ENCODE results near the gene MBD5. TPM values are rescaled to one million over a fixed set of nuclear protein-coding genes. Genes with fewer than 3 reads are reported as not detected.

Gene MBD5
- total RNA-seq, 1 donor from 2014 or later = 43.1 TPM

DNA sequence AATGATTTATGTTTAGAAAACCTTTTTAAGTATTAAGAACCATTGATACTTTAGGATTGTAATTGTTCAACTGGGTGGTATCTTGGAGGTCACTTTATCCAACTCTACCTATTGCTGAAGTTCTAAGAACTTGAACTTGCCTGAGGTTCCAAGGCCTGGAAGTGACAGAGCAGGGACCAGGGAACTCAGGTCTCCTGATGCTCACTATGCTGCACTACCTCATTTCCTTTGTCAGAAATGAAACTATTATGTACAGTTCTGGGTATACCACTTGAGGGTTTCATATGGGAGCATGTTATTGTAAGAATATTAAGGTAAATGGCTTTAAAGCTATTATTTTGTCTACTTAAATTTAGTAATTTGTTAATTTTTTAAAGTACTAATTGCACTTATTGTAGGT, 3.0 kb downstream of the MBD5 start:
- DNase-seq = no peak

DNA sequence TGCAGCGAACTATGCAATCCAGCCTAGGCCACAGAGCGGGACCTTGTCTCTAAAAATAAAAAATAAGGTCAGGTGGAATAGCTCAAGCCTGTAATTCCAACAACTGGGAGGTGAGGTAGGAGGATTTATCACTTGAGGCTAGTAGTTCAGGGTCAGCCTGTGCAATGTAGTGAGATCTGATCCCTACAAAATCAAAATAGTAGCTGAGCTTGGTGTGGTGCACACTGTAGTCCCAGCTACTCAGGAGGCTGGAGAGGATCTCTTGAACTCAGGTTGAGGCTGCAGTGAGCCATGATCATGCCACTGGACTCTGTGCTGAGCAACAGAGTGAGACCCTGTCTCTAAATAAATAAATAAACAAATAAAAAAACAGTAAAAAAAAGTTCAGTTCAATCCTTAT, 5.7 kb downstream of the MBD5 start:
- no peak for DNase-seq

DNA sequence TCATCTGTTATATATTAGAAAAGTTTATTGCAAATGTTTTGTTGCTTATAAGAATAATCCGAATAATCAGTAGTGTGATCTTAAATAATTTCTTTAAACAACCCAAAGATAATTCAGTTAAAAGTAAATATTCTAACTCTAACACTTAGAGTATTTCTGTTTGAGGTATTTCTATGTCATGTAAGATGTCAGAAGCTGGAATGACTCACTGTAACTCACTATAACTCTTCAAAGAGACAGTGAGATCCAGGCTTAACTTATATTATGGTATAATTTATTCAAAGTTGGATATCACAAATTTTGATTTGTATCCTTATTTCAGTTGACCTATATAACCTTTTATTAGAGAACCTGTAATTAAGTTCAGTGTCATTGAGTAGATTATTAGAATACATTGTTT, 6.9 kb downstream of the MBD5 start:
- DNase-seq = no peak

DNA sequence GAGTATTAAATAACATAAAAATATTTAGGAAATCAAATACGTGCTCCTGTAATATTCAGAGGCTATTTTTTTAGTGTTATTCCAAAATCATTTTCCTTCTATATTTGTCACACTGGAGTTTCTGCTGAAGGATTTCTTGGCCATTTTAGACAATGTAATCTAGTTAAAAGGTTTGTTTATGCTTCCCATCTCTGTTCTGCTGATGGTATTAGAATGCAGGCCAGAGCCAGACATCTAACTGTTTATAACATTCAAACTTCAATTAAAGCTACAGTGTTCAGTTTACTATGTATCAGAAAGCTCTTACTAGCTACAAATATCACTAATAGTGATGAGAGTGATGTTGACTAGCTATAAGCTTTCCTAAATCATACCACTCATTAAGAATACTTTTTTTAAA, 7.9 kb downstream of the MBD5 start:
- DNase-seq = no peak

DNA sequence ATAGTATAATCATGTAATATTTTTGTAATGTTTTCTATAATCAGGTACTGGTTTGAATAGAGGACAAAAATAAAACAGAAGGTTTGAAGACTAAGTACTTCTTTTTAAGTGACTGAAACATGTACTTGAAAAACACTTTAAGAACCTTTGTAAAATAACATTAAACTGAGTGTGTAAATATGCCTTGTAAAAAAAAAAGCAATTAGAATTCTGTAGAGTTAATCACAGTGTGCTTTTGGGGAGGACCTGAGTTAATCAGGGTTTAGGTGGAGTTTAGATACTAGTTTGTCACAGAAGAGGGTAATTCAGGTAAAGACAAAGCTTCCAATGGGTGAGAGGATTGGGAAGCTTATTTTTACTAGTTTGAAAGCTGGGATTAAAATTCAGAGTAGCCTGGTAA, 10.3 kb downstream of the MBD5 start:
- DNase-seq = no peak

DNA sequence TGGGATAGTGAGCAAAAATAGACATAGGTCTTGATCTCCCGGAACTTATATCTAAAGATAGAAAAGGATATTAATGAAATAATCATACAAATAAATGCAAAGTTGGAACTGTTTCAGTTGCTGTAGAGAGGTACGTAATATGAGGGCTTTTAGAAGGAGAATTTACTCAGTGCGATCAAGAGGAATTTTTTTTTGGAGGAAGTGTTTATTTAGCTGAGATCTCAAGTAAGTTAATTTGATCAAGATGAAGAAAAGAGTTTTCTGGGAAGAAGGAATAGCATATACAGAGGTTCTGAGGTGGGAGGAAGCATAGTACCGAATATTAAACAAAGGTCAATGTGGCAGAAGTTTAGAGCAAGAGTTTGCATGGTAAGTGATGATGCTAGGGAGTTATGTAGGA, 11.3 kb downstream of the MBD5 start:
- DNase-seq = no peak

DNA sequence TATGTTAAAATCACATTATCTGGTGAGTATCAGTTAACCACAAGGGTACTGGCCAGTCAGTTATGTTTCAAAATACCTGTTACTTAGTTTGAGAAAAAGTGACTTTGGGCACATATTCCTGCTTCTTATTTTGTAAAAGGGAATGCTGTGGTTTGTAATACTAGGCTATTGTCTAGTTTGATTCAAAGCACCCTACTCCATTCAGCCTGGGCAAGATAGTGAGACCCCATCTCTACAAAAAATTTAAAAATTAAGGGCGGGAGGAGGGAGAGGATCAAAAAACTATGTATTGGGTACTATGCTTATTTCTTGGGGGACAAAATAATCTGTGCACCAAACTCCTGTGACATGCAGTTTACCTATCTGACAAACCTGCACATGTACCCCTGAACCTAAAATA, 18.9 kb downstream of the MBD5 start:
- DNase-seq = no peak

DNA sequence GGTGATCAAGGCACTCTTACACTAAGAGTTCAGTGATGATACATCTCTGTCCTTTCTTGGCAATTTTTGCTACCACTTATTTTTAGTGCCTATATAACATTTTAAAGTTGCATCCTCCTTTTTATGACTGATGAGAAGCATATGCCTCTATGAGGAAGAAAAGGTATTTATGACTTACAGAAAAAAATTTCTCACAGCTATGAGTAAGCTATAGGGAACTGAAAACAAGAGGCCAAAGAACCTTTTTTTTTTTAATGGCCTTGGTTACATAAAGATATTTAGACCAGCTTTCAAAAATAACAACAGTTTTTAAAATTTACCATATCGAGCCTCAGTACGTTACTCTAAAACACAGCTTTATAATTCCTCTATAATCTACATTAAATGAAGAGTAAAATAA, 21.3 kb downstream of the MBD5 start:
- DNase-seq = no peak

DNA sequence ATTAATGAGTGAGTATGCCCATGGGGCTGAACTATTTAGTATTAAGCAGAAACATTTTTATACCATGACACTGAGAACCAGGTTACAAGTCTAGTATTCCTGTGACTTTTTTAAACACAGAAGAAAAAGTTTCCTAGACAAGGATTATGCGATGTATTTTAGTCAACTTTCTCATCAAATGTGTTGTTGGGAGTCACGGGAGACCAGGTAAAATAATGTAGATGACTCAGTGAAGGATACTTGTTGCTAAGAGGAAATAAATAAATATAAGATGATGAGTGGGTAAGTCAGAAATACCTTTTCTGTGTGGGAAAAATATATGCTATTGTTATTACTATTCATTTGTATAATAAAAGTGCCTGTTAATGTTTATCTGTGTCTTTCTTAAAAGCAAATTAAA, 23.4 kb downstream of the MBD5 start:
- no peak for DNase-seq

DNA sequence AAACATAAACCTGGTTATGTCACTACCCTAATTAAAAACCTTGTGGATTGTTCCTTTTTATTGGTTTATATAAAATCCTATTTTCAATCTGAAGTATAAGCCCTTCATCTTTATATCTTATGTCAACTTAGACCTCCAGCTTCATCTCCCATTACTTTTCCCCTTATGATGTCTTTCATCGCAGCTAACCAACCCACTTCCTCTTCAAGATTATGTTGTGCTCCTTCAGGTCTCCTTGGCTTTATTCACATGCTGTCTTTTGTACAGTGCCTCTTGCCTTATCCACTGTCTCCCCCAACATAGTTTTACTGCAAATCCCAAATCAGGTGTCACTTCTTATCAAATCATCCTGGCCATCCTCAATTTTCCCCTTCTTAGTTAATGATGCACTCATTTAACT, 25.9 kb downstream of the MBD5 start:
- no peak for DNase-seq

DNA sequence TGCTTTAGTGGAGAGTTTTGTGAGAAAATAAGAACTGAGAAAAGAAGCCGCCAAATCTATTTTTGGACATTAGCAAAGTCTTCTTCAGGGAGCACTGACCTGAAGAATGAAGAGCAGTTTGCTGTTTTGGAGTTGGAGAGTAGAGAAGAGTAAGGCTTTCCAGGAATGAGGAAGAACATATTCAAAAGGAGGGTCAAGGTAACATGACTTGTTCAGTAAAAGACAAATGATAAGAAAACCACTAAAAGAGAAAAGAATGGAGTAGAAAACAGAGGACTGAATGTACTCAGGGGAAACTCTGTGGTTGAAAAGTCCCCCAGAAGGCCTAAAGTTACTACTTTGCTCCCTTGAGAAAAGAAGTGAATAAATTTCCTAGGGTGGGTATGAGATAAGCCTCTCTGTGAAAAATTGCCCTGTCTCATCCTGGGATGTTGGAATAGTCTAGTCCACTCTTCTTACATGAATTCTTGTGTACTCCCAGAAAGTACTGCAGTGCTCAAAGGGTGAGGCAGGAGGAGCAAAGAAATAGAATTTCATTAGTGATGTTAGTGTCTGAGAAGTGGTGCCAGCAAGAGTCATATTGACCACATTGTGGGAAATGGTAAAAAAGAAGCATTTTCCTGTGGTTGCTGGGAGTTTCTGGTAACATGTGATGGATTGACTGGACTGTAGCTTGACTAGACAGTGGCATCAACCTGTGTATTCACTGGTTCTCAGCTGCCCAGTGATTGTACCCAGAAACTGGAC, 27.8 kb downstream of the MBD5 start:
- no peak for DNase-seq

DNA sequence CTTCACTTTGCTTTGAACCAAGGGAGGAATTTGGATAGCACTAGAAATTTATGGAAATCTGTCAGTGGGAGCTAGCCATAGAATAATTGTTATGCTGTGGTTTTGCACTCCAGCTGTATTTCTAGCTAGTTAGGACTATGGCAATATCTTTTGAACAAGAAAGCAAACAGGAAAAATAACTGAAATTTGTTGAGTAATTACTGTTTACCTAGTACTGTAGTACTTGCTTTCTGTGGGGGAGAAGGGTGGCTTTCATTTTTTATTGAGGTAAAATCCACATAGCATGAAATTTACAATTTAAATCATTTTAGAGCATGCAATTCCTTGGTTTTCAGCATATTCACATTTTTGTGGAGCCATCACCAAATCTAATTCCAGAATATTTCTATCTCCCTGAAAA, 28.4 kb downstream of the MBD5 start:
- DNase-seq = no peak

DNA sequence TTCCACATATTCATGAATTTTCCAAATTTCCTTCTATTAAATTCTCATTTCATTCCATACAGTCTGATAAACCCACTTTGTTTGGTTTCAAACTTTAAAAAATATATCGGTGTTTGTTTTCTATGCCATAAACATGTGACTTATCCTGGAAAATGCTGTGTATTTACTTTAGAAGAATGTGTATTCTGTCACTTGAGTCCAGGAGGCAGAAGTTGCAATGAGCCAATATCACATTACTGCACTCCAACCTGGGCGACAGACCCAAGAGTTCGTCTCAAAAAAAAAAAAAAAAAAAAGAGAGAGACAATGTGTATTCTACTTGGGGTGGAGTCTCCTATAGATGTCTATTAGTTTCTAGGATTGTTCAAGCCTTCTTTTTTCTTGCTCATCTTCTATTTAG, 31.8 kb downstream of the MBD5 start:
- DNase-seq = no peak

DNA sequence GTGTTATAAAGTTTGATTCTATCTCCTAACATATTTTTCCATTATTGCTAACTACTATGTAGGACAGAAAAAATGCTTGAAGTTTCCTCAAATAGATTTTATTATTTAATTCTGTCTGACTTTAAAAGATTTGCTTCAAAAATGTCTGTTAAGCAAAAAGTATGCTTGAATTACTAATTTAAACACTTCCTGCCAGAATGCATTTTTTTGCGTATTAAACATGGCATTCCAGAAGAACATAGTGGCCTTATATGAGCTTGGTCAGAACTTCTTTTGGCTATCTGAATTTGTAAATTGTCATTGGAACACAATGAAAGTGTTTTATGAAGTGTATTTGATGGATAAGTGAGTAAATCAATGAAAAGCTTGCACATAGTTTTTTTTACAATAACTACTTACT, 37.8 kb downstream of the MBD5 start:
- DNase-seq = no peak

DNA sequence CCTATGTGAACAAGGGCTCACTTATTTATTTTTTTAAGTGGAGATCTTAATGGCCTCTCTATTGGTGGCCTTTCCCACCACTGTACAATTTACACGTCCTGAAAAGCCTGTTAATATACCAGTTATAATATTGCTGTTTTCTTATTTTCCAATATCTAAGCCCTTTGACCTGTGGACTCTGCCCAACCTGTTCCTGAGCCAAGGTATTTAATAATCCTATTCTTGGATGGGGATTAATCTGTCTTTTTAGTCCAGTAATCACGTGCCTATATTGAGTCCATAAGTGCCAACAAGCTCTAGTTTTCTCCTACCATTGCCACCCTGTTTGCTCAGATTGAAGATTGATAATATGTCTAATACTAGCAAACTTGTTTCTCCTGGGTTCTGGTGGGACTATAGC, 42.7 kb downstream of the MBD5 start:
- DNase-seq = no peak

DNA sequence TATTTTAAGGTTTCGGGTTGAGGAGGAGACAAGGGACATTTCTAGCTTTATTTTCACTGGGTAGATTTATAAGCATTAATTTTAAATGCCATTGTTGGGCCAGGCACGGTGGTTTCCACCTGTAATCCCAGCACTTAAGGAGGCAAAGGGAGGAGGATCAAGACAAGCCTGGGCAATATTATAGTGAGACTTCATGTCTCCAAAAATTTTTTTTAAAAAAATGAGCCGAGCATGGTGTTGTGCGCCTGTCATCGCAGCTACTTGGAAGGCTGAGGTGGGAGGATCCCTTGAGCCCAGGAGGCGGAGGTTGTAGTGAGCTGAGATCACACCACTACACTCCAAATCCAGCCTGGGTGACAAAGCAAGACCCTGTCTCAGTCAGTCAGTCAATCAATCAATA, 45.0 kb downstream of the MBD5 start:
- DNase-seq = no peak

DNA sequence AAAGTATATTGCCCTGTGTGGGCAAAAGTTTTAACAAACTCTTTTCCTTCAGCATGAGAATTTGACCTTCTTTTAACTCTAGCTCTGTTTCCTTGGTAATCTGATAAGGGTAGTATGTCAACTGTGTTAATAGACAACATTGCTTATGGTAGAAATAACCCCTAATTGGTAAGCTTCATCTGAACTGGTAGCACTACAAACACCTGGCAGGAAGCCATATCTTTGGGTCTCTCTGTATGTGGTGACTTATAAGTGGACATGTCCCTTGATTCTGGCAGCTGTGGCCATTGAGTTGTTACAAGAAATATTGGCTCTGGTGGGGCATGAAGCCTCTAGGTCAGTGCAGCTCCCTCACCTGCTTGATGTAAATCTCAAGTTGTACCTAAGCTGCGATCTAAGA, 46.9 kb downstream of the MBD5 start:
- no peak for DNase-seq

DNA sequence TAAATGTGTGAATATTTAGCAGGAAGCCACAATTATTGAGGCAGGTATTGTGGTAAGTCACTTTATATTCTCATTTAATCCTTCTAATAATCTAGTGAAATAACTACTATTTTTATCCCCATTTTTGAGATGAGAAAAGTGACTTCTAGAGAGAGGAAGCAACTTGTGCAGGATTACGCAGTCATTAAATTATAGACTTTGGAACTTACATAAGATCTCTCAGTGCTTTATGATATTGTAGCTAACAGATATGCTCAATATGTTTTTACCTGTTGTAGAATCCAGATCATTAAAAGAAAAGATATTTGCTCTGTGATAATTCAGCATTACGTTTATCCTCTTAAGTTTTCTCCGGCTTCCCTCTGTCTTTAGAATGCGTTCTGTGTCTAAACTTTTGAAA, 50.5 kb downstream of the MBD5 start:
- DNase-seq = no peak

DNA sequence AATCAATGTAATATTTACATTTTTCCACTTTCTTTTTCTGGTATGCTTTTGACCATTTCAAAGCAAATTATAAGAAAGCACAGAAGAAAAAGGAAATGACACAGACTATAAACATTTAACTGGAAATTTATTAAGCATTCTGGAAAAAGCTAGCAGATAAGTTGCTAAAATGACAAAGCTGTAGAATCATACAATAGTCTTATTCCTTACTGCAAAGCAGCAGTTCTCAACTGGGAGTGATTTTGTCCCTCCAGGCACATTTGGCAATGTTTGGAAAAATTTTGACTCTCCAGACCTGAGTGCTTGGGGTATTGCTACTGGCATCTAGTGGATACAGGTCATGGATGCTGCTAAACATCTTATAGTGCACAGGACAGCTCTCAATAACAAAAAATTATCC, 75.1 kb downstream of the MBD5 start:
- DNase-seq = no peak

DNA sequence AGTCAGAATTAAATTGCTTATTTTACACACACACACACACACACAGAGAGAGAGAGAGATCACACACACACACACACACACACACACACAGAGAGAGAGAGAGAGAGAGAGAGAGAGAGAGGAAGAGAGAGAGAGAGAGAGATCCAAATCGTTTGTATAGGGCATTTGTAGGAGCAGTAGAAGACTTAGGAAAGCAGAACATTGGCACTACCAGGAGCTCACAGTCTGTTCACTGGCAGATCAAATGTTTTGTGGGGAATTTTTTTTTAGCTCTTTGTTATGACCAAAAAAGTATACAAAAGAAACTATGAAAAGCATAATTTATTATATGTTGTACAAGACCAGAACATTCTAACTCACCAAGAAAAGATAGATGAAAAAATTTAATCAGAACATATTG, 81.8 kb downstream of the MBD5 start:
- no peak for DNase-seq

DNA sequence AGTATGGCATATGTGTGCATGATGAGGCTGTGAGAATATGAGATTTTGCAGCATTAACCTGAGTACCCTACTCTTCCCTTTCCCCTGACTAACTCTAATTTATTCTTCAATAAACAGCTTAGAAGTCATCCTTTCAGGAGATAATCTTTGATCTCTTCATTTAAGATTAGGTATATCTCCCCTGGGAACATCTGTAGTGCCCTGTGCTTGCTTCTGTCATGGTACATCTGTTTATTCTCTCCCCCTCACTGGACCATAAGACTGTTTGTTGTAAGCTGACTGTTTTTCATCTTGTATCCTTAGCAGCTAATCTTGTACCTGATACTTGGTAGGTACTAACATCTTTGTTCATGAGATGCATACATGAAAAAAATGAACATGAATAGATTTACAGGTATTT, 83.1 kb downstream of the MBD5 start:
- no peak for DNase-seq

DNA sequence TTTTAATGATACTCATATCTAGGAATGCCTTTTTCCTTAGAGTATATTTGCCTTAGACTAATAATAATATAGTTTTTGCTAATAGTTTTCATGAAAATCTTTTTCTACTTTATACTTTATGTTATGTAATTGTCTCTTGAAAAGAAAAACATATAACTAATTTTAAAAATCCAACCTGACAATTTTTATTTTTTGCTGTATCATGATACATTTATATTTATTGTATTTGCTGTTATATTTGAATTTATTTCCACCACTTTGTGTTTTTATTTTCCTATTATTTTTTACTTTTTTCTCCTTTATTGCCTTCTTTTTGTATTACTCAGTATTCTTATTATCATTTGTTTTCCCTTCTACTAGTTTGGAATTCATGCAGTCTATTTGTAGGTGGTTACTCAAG, 85.4 kb downstream of the MBD5 start:
- DNase-seq = no peak

DNA sequence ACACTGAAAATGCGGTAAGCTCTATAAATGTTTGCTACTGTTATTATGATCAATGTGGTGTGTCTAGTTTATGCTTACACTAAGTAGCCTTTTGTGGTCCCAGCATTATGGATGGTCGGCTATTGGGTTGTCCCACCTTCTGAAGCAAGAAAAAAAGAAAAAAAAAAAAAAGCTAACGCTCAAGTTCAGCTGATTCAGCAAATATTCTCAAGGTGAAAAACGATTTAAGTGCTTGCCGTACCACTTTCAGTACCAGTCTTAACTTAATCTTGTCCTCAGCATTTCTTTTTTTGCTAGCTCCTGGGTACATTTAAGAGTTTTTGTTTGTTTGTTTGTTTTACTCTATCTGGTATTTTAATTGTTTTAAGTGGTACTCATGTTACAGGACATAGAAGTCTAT, 87.5 kb downstream of the MBD5 start:
- DNase-seq = no peak

DNA sequence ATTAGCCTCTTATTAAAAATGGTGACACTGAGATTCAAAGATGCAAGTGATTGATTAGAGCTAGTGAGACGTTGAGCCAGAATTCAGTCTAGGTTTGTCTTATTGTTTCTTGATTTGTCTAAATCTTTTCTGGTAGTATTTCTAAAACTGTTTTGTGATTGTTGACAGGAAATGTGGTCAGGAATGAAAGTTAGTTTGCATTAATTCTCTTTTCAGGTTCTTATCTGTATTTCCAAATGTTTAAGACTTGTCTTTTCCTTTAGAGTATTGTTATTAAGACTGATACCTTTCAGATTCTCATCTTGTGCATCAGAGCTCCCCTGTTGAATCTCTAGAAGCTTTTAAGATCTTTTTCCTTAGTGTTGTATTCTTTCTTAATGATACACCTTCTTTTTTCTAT, 89.3 kb downstream of the MBD5 start:
- no peak for DNase-seq

DNA sequence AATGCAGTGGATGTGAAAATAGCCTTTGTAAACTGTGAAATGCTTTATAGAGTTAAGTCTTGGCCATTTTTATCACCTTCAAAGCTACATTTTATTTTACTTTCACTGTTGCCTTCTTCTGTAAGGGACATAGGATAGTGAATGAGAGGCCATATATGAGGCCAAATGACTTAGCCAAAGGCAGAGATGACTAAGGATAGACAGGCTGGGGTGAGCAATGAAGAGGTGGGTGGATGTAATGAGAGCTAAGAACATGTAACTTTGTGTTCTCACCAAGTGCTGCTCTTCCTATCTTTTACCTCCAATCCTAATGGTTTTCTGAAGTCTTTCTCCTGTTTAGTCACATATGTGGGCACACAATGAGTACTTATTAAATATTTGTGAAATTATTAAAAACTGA, 101.9 kb downstream of the MBD5 start:
- DNase-seq = no peak

Data from skin of body (tissue), 2 donors.